ENCODE data around the gene SAMD11.

GRCh38 chr1:920521-920920 lies 3.2 kb upstream of the SAMD11 start:
- no peak for TF ChIP-seq TAF1 (IDR thresholded peaks at IDR 0.05; ENCODE audit: low read depth)
- TF ChIP-seq TCF12 (IDR thresholded peaks at IDR 0.05; ENCODE audit: low read depth) = no peak
- TF ChIP-seq, protein P1, sequence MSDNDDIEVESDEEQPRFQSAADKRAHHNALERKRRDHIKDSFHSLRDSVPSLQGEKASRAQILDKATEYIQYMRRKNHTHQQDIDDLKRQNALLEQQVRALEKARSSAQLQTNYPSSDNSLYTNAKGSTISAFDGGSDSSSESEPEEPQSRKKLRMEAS (IDR thresholded peaks at IDR 0.05) = no peak
- no peak for TF ChIP-seq CEBPB (IDR thresholded peaks at IDR 0.05)
- no peak for TF ChIP-seq EP300 (IDR thresholded peaks at IDR 0.05; ENCODE audit: borderline replicate concordance)
- no peak for TF ChIP-seq RAD21 (IDR thresholded peaks at IDR 0.05; ENCODE audit: low read depth)
- TF ChIP-seq NFIC (IDR thresholded peaks at IDR 0.05) = no peak
- TF ChIP-seq REST (IDR thresholded peaks at IDR 0.05; ENCODE audit: low read depth) = no peak
- no peak for TF ChIP-seq EGR1 (IDR thresholded peaks at IDR 0.05)
- no peak for TF ChIP-seq YY1 (IDR thresholded peaks at IDR 0.05; ENCODE audit: low read depth)
